HG03565 (cell line): ENCODE results near the gene MDH1.
"Not testable (repeated sequence)": the region's sequence is repeated elsewhere in the genome, so short reads cannot be mapped to it uniquely, and the experiment has no call there.

Experiments
- ATAC-seq: cut with Tn5 transposase; IDR thresholded peaks from one replicate; pipeline ENCODE4 v1.9.1; 2021; ENCODE audit warnings: mild to moderate bottlenecking, moderate library complexity; ENCODE audit not compliant: unreplicated experiment

MDH1 gene

GRCh38 chr2:63588385-63589147 is at the start of gene MDH1, which contains the start of gene WDPCP:
TSS of gene MDH1 (plus strand) at chr2:63588963. CDS start at chr2:63589044, 81 bp downstream.
TSS of gene WDPCP (minus strand) at chr2:63588477. CDS start at chr2:63588271, 206 bp downstream.
- peak; percentile 78 for ATAC-seq

- ATAC-seq: no peak
These were observed 49.2 kb upstream of the MDH1 start for GRCh38 chr2:63539416-63540162.

GRCh38 chr2:63544017-63544627 is 44.6 kb upstream of the MDH1 start:
- ATAC-seq: no peak

- ATAC-seq: no peak
These were observed 43.7 kb upstream of the MDH1 start for GRCh38 chr2:63545023-63545422.

- no peak for ATAC-seq
These were observed 35.7 kb upstream of the MDH1 start for GRCh38 chr2:63553049-63553448.

GRCh38 chr2:63555299-63555698 is 33.5 kb upstream of the MDH1 start:
- ATAC-seq: no peak

- ATAC-seq: no peak
These were observed 32.8 kb upstream of the MDH1 start for GRCh38 chr2:63555931-63556330.

- not testable (repeated sequence) for ATAC-seq
These were observed 30.9 kb upstream of the MDH1 start for GRCh38 chr2:63557819-63558218.

- ATAC-seq: not testable (repeated sequence)
These were observed 29.8 kb upstream of the MDH1 start for GRCh38 chr2:63558922-63559321.

GRCh38 chr2:63562751-63563150 is 26.0 kb upstream of the MDH1 start:
- no peak for ATAC-seq

GRCh38 chr2:63569740-63570139 is 19.0 kb upstream of the MDH1 start:
- peak; percentile 81 for ATAC-seq

- no peak for ATAC-seq
These were observed 17.5 kb upstream of the MDH1 start for GRCh38 chr2:63571291-63571690.

- no peak for ATAC-seq
These were observed 16.8 kb upstream of the MDH1 start for GRCh38 chr2:63572001-63572400.

- ATAC-seq: not testable (repeated sequence)
These were observed 15.7 kb upstream of the MDH1 start for GRCh38 chr2:63573026-63573425.

GRCh38 chr2:63573726-63574345 is 14.9 kb upstream of the MDH1 start:
- ATAC-seq: not testable (repeated sequence)

GRCh38 chr2:63576546-63576945 is 12.2 kb upstream of the MDH1 start:
- no peak for ATAC-seq

GRCh38 chr2:63578767-63579166 is 10.0 kb upstream of the MDH1 start:
- ATAC-seq: no peak

- no peak for ATAC-seq
These were observed 8.0 kb upstream of the MDH1 start for GRCh38 chr2:63580651-63581297.

- ATAC-seq: no peak
These were observed 7.3 kb upstream of the MDH1 start for GRCh38 chr2:63581298-63581961.

- no peak for ATAC-seq
These were observed 5.9 kb upstream of the MDH1 start for GRCh38 chr2:63582873-63583272.
